Loucy (cell line): ENCODE measurements around the gene ERVW-1.
"Not testable (repeated sequence)": the region's sequence is repeated elsewhere in the genome, so short reads cannot be mapped to it uniquely, and the experiment has no call there.

Experiments
- CTCF ChIP-seq: fragments of 200-600 bp; sonication (generic); conservative IDR thresholded peaks from 2 replicates; pipeline ENCODE4 v1.5.1; 2014; ENCODE audit warnings: mild to moderate bottlenecking, antibody characterized with exemption, low read length
- EZH2phosphoT487 ChIP-seq: fragments of 200-600 bp; IDR thresholded peaks from 2 replicates; pipeline ENCODE4 v1.6.1; 2018; ENCODE audit warnings: antibody characterized with exemption, mild to moderate bottlenecking, moderate library complexity, borderline replicate concordance

DNA sequence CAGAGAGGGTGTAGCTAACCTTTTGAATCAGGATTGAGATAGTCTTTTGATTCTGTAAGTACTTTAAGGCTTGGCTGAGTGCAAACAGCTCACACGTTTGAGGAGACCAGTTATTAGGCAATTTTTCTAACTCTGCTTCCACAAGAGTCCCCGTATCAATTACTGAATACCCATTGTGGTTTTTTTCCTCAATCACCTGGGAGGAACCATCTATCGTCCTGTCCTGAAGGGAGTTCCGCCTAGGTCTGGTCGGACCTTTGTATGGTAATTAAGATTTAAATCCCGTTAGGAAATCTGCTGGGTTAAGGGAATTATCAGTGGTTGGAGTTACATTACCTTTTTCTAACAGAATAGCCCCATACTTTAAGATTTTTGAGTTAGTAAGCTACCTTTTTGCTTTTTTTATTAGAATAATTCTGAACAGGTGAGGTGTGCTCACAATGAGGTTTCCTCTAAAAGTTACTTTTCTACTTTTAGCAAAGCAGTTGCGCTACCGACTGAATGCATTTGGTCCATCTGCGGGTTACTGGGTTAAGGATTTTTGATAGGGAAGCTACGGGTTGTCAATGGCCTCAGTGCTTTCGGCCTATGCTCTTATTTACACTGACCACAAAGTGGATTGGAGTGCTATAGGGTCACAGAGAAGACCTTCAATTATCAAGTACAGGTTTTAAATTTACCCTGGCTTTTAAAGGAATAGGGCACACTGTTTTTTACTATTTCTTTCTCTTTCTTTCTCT lies 1.7 kb downstream of the ERVW-1 start:
- not testable (repeated sequence) for TF ChIP-seq CTCF, EZH2phosphoT487
